Renal cortical epithelial cell (primary cell): ENCODE measurements around the gene SH3TC2. TPM values are rescaled to one million over a fixed set of nuclear protein-coding genes. Genes with fewer than 3 reads are reported as not detected.
A peak's percentile ranks its signal among the peaks of the same experiment; 100 is the strongest.

Experiments used
- DNase-seq: peaks from one replicate; pipeline ENCODE4 v3.0.0-alpha.2; 2011; ENCODE audit warnings: low read depth
- total RNA-seq: library from RNA; depleted of rRNA; stranded (reverse); fragments of >200 nt; gene quantifications from 2 replicates; pipeline ENCODE4 v1.2.3, GENCODE V29; 2014

The SH3TC2 gene
- total RNA-seq, 1 donor from 2014 or later, result 6.4 TPM

- peak; percentile 75 for DNase-seq
Measured at GRCh38 chr5:149060325-149060724, 2.5 kb downstream of the SH3TC2 start.

GRCh38 chr5:149056616-149057165 is 6.2 kb downstream of the SH3TC2 start:
- no peak for DNase-seq

GRCh38 chr5:149054416-149054815 is 8.4 kb downstream of the SH3TC2 start:
- DNase-seq, result no peak

- DNase-seq, result peak; percentile 96
Measured at GRCh38 chr5:149053072-149053695, 9.7 kb downstream of the SH3TC2 start.

- peak; percentile 88 for DNase-seq
Measured at GRCh38 chr5:149049371-149049781, 13.5 kb downstream of the SH3TC2 start.

GRCh38 chr5:149048811-149049210 is 14.1 kb downstream of the SH3TC2 start:
- peak; percentile 80 for DNase-seq

GRCh38 chr5:149047462-149047861 is 15.4 kb downstream of the SH3TC2 start:
- no peak for DNase-seq

GRCh38 chr5:149046196-149046829 is 16.5 kb downstream of the SH3TC2 start:
- peak; percentile 58 for DNase-seq

GRCh38 chr5:149045089-149045460 is 17.8 kb downstream of the SH3TC2 start:
- no peak for DNase-seq

- DNase-seq, result no peak
Measured at GRCh38 chr5:149044453-149045088, 18.3 kb downstream of the SH3TC2 start.

- DNase-seq, result no peak
Measured at GRCh38 chr5:149043641-149044040, 19.2 kb downstream of the SH3TC2 start.

- DNase-seq, result no peak
Measured at GRCh38 chr5:149042865-149043264, 20.0 kb downstream of the SH3TC2 start.

- no peak for DNase-seq
Measured at GRCh38 chr5:149041242-149041641, 21.6 kb downstream of the SH3TC2 start.

- DNase-seq, result no peak
Measured at GRCh38 chr5:149040421-149040820, 22.4 kb downstream of the SH3TC2 start.

- DNase-seq, result peak; percentile 45
Measured at GRCh38 chr5:149039506-149039905, 23.4 kb downstream of the SH3TC2 start.

- DNase-seq, result peak; percentile 63
Measured at GRCh38 chr5:149038336-149039080, 24.4 kb downstream of the SH3TC2 start.

GRCh38 chr5:149037817-149038216 is 25.0 kb downstream of the SH3TC2 start:
- DNase-seq, result no peak

GRCh38 chr5:149036970-149037369 is 25.9 kb downstream of the SH3TC2 start:
- DNase-seq, result peak; percentile 79

- DNase-seq, result no peak
Measured at GRCh38 chr5:149036168-149036567, 26.7 kb downstream of the SH3TC2 start.

- DNase-seq, result peak; percentile 72
Measured at GRCh38 chr5:149035372-149035790, 27.5 kb downstream of the SH3TC2 start.

- DNase-seq, result no peak
Measured at GRCh38 chr5:149030838-149031397, 31.9 kb downstream of the SH3TC2 start.

- peak; percentile 33 for DNase-seq
Measured at GRCh38 chr5:149030392-149030791, 32.5 kb downstream of the SH3TC2 start.
